ENCODE results near the gene TMEM273. TPM values are rescaled to one million over a fixed set of nuclear protein-coding genes. Genes with fewer than 3 reads are reported as not detected.

The TMEM273 gene
- total and polyA plus RNA-seq, 10 of the 15 experiments (the other 5 are each of a cell fraction or from before 2014, with no cell fraction given), result 10.3 to 46.3 (median 26.4) TPM

GRCh38 chr10:49141541-49142332 lies 46.5 kb downstream of the TMEM273 start (continued):
- TF ChIP-seq ZBTB4 (CRISPR knock-in tag; IDR thresholded peaks at IDR 0.05) (no peak), BCL3 (IDR thresholded peaks at IDR 0.05; ENCODE audit: borderline replicate concordance, insufficient read depth, low read depth, low read length, poor library complexity, severe bottlenecking) (no peak), SMC3 (IDR thresholded peaks at IDR 0.05; ENCODE audit: borderline replicate concordance, low read length) (no peak), ATF7 (IDR thresholded peaks at IDR 0.05; ENCODE audit: low read depth) (no peak), NRF1 (conservative IDR thresholded peaks at IDR 0.05; ENCODE audit: low read depth, low read length) (no peak), EZH2 (IDR thresholded peaks at IDR 0.05; ENCODE audit: borderline replicate concordance, control insufficient read depth, low read depth, low read length) (no peak), POU2F2 (IDR thresholded peaks at IDR 0.05; ENCODE audit: borderline replicate concordance, low read depth, low read length) (no peak), NFYA (IDR thresholded peaks at IDR 0.05; ENCODE audit: borderline replicate concordance, low read depth, low read length) (no peak), NR2F1 (conservative IDR thresholded peaks at IDR 0.05) (peak; percentile 54; the same call in 1 of the 2 replicates), REST (IDR thresholded peaks at IDR 0.05; ENCODE audit: low read depth, low read length) (no peak), ZSCAN29 (IDR thresholded peaks at IDR 0.05) (no peak), STAT1 (conservative IDR thresholded peaks at IDR 0.05) (no peak), TARDBP (IDR thresholded peaks at IDR 0.05; ENCODE audit: borderline replicate concordance) (no peak), IKZF1 (conservative IDR thresholded peaks at IDR 0.05) (peak; percentile 51), NR2C2 (IDR thresholded peaks at IDR 0.05; ENCODE audit: borderline replicate concordance, control insufficient read depth, insufficient read length, low read depth) (no peak), SP1 (IDR thresholded peaks at IDR 0.05; ENCODE audit: low read depth, low read length) (no peak), ZBTB33 (IDR thresholded peaks at IDR 0.05) (no peak)

Data from GM12878 (cell line).